ENCODE results near the gene QRFP. TPM values are rescaled to one million over a fixed set of nuclear protein-coding genes. Genes with fewer than 3 reads are reported as not detected.
A peak's percentile ranks its signal among the peaks of the same experiment; 100 is the strongest.

Gene QRFP
- total RNA-seq, 1 experiment from 2014 or later = not detected

- intact Hi-C loops (cut with micrococcal nuclease; ENCODE audit: unreplicated experiment) = no loop called here
- no peaks in the 10 kb centered on the region for H3K27me3 Mint-ChIP-seq (ENCODE audit: unreplicated experiment)
- no peak for TF ChIP-seq CTCF (IDR thresholded peaks at IDR 0.05; ENCODE audit: unreplicated experiment)
- no TSS peak for BruUV-seq (replicated peaks)
- DNase-seq = no peak
- H3K4me3 Mint-ChIP-seq (ENCODE audit: low read depth, unreplicated experiment) = no peak overlapping the region
- H3K36me3 Mint-ChIP-seq (ENCODE audit: insufficient read depth, unreplicated experiment) = no peaks in the 10 kb centered on the region
- CTCF ChIA-PET = interaction anchor here (0.8 kb wide), 1 partner anchor 19 kb away, joined by 3 read pairs; no protein-coding TSS in a partner anchor
- H3K27ac Mint-ChIP-seq (ENCODE audit: unreplicated experiment) = no peak overlapping the region
- no peaks in the 10 kb centered on the region for H3K9me3 Mint-ChIP-seq (ENCODE audit: low read depth, unreplicated experiment)
- H3K4me1 Mint-ChIP-seq (ENCODE audit: low read depth, unreplicated experiment) = peaks cover 29% of the 10 kb centered on the region
Observed at GRCh38 chr9:130847306-130848217, 49.0 kb downstream of the QRFP start.

GRCh38 chr9:130846487-130847305 lies 49.9 kb downstream of the QRFP start:
- H3K27me3 Mint-ChIP-seq (ENCODE audit: unreplicated experiment) = no peaks in the 10 kb centered on the region
- no TSS peak for BruUV-seq (replicated peaks)
- no peaks in the 10 kb centered on the region for H3K9me3 Mint-ChIP-seq (ENCODE audit: low read depth, unreplicated experiment)
- peak; percentile 28 for DNase-seq
- no peak for TF ChIP-seq CTCF (IDR thresholded peaks at IDR 0.05; ENCODE audit: unreplicated experiment)
- peaks cover 29% of the 10 kb centered on the region for H3K4me1 Mint-ChIP-seq (ENCODE audit: low read depth, unreplicated experiment)
- no peak overlapping the region for H3K4me3 Mint-ChIP-seq (ENCODE audit: low read depth, unreplicated experiment)
- no peaks in the 10 kb centered on the region for H3K36me3 Mint-ChIP-seq (ENCODE audit: insufficient read depth, unreplicated experiment)
- H3K27ac Mint-ChIP-seq (ENCODE audit: unreplicated experiment) = no peak overlapping the region
- CTCF ChIA-PET = interaction anchor here (0.8 kb wide), 1 partner anchor 20 kb away, joined by 3 read pairs; no protein-coding TSS in a partner anchor
- intact Hi-C loops (cut with micrococcal nuclease; ENCODE audit: unreplicated experiment) = no loop called here

GRCh38 chr9:130845901-130846481 lies 50.6 kb downstream of the QRFP start:
- Mint-ChIP-seq H3K4me1 (ENCODE audit: low read depth, unreplicated experiment) (peaks cover 29% of the 10 kb centered on the region), H3K27me3 (ENCODE audit: unreplicated experiment) (no peaks in the 10 kb centered on the region), H3K4me3 (ENCODE audit: low read depth, unreplicated experiment) (no peak overlapping the region), H3K9me3 (ENCODE audit: low read depth, unreplicated experiment) (no peaks in the 10 kb centered on the region), H3K36me3 (ENCODE audit: insufficient read depth, unreplicated experiment) (no peaks in the 10 kb centered on the region), H3K27ac (ENCODE audit: unreplicated experiment) (no peak overlapping the region)
- BruUV-seq (replicated peaks) = no TSS peak
- intact Hi-C loops (cut with micrococcal nuclease; ENCODE audit: unreplicated experiment) = no loop called here
- CTCF ChIA-PET = interaction anchor here (0.9 kb wide), 1 partner anchor 21 kb away, joined by 3 read pairs; no protein-coding TSS in a partner anchor
- TF ChIP-seq CTCF (IDR thresholded peaks at IDR 0.05; ENCODE audit: unreplicated experiment) = no peak
- no peak for DNase-seq

- intact Hi-C loops (cut with micrococcal nuclease; ENCODE audit: unreplicated experiment) = no loop called here
- CTCF ChIA-PET = interaction anchor here (0.9 kb wide), 1 partner anchor 21 kb away, joined by 3 read pairs; no protein-coding TSS in a partner anchor
- Mint-ChIP-seq H3K4me3 (ENCODE audit: low read depth, unreplicated experiment) (no peak overlapping the region), H3K36me3 (ENCODE audit: insufficient read depth, unreplicated experiment) (no peaks in the 10 kb centered on the region), H3K27me3 (ENCODE audit: unreplicated experiment) (no peaks in the 10 kb centered on the region), H3K4me1 (ENCODE audit: low read depth, unreplicated experiment) (peaks cover 29% of the 10 kb centered on the region), H3K9me3 (ENCODE audit: low read depth, unreplicated experiment) (no peaks in the 10 kb centered on the region), H3K27ac (ENCODE audit: unreplicated experiment) (no peak overlapping the region)
- no TSS peak for BruUV-seq (replicated peaks)
- DNase-seq = no peak
- TF ChIP-seq CTCF (IDR thresholded peaks at IDR 0.05; ENCODE audit: unreplicated experiment) = no peak
Observed at GRCh38 chr9:130845254-130845653, 51.4 kb downstream of the QRFP start.
